ENCODE data around the gene GIPC2. TPM values are rescaled to one million over a fixed set of nuclear protein-coding genes. Genes with fewer than 3 reads are reported as not detected.
"Not testable (repeated sequence)": the region's sequence is repeated elsewhere in the genome, so short reads cannot be mapped to it uniquely, and the experiment has no call there.

Gene GIPC2
- total RNA-seq, 1 experiment from 2014 or later = 0.07 TPM

GRCh38 chr1:78095593-78095992 lies 49.8 kb downstream of the GIPC2 start:
- DNase-seq (ENCODE audit: low spot score) = peak; percentile 51

- DNase-seq (ENCODE audit: low spot score) = no peak
Measured at GRCh38 chr1:78096017-78096416, 50.3 kb downstream of the GIPC2 start.

- no peak for DNase-seq (ENCODE audit: low spot score)
Measured at GRCh38 chr1:78096976-78097375, 51.2 kb downstream of the GIPC2 start.

- no peak for DNase-seq (ENCODE audit: low spot score)
Measured at GRCh38 chr1:78101051-78101450, 55.3 kb downstream of the GIPC2 start.

- peak; percentile 92 for DNase-seq (ENCODE audit: low spot score)
Measured at GRCh38 chr1:78101514-78101913, 55.7 kb downstream of the GIPC2 start.

- DNase-seq (ENCODE audit: low spot score) = peak; percentile 83
Measured at GRCh38 chr1:78102082-78102481, 56.3 kb downstream of the GIPC2 start.

- no peak for DNase-seq (ENCODE audit: low spot score)
Measured at GRCh38 chr1:78102916-78103315, 57.1 kb downstream of the GIPC2 start.

- no peak for DNase-seq (ENCODE audit: low spot score)
Measured at GRCh38 chr1:78104322-78104721, 58.6 kb downstream of the GIPC2 start.

GRCh38 chr1:78109659-78110058 lies 63.9 kb downstream of the GIPC2 start:
- DNase-seq (ENCODE audit: low spot score) = not testable (repeated sequence)

- DNase-seq (ENCODE audit: low spot score) = no peak
Measured at GRCh38 chr1:78113156-78113916, 67.6 kb downstream of the GIPC2 start.

GRCh38 chr1:78114034-78114956 lies 68.5 kb downstream of the GIPC2 start:
- DNase-seq (ENCODE audit: low spot score) = peak; percentile 55

GRCh38 chr1:78120485-78120884 lies 74.7 kb downstream of the GIPC2 start:
- DNase-seq (ENCODE audit: low spot score) = not testable (repeated sequence)

GRCh38 chr1:78121710-78122109 lies 75.9 kb downstream of the GIPC2 start:
- no peak for DNase-seq (ENCODE audit: low spot score)

GRCh38 chr1:78122389-78122788 lies 76.6 kb downstream of the GIPC2 start:
- no peak for DNase-seq (ENCODE audit: low spot score)

- no peak for DNase-seq (ENCODE audit: low spot score)
Measured at GRCh38 chr1:78126506-78126905, 80.7 kb downstream of the GIPC2 start.

- no peak for DNase-seq (ENCODE audit: low spot score)
Measured at GRCh38 chr1:78132174-78132947, 86.6 kb downstream of the GIPC2 start.

- no peak for DNase-seq (ENCODE audit: low spot score)
Measured at GRCh38 chr1:78132948-78133322, 87.2 kb downstream of the GIPC2 start.

GRCh38 chr1:78136680-78137079 lies 90.9 kb downstream of the GIPC2 start:
- no peak for DNase-seq (ENCODE audit: low spot score)

GRCh38 chr1:78141531-78142231 lies 95.9 kb downstream of the GIPC2 start:
- no peak for DNase-seq (ENCODE audit: low spot score)

- no peak for DNase-seq (ENCODE audit: low spot score)
Measured at GRCh38 chr1:78142736-78143135, 97.0 kb downstream of the GIPC2 start.

- DNase-seq (ENCODE audit: low spot score) = no peak
Measured at GRCh38 chr1:78143152-78143551, 97.4 kb downstream of the GIPC2 start.

Measured in A172 (cell line).